Thoracic aorta endothelial cell (primary cell): Measurements from ENCODE around the gene KLHL1. TPM values are rescaled to one million over a fixed set of nuclear protein-coding genes. Genes with fewer than 3 reads are reported as not detected.

Source experiments
- small RNA-seq: library from RNA; depleted of rRNA; stranded (forward); fragments of <200 nt; gene quantifications from one replicate; pipeline ENCODE3, GENCODE V24; 2012
- total RNA-seq: library from RNA; depleted of rRNA; stranded (reverse); fragments of >200 nt; gene quantifications from 2 replicates; pipeline ENCODE4 v1.2.3, GENCODE V29; 2012

KLHL1 gene, protein sequence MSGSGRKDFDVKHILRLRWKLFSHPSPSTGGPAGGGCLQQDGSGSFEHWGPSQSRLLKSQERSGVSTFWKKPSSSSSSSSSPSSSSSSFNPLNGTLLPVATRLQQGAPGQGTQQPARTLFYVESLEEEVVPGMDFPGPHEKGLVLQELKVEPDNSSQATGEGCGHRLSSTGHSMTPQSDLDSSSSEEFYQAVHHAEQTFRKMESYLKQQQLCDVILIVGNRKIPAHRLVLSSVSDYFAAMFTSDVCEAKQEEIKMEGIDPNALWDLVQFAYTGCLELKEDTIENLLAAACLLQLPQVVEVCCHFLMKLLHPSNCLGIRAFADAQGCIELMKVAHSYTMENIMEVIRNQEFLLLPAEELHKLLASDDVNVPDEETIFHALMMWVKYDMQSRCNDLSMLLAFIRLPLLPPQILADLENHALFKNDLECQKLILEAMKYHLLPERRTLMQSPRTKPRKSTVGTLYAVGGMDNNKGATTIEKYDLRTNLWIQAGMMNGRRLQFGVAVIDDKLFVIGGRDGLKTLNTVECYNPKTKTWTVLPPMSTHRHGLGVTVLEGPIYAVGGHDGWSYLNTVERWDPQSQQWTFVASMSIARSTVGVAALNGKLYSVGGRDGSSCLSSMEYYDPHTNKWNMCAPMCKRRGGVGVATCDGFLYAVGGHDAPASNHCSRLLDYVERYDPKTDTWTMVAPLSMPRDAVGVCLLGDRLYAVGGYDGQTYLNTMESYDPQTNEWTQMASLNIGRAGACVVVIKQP
- not detected in 2 replicates for total RNA-seq

DNA sequence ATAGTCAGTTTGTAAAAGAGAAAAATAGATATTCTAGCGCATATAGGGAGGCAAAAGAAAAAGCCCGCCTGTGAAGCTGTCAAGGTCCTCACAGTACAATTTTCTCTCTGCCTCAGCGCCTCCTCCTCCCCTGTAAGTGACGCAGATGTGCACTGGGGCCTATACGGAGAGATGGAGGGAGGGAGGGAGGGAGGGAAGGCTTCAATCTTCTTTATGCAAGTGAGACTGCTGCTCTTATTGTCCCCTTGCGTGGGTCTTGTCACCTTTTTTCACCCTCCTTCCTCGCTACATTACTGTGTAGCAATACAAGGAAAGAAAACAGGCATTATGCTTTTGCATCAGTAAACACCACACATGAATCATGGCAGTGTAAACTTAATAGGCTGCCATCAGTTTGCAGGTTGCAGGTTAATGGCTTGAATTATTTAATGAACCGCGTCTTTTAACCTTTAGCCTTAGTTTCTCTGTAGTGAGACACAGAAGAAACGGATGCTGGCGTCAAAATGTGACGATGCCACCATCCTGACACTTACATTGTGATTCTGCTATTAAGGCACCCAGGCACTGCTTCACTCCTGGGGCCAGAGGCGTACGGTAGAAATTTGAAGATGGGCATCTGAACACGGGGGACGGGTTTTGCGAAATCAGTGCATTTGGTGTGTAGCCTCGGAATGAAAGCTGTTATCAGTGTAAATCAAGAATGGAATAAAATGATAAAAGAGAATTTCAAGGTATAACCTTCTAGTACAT, at the start of gene KLHL1:
Gene KLHL1, minus strand, starts transcription at position 97 of the 750 bp plus-strand sequence. CDS start 753 bp downstream, outside the sequence.

DNA sequence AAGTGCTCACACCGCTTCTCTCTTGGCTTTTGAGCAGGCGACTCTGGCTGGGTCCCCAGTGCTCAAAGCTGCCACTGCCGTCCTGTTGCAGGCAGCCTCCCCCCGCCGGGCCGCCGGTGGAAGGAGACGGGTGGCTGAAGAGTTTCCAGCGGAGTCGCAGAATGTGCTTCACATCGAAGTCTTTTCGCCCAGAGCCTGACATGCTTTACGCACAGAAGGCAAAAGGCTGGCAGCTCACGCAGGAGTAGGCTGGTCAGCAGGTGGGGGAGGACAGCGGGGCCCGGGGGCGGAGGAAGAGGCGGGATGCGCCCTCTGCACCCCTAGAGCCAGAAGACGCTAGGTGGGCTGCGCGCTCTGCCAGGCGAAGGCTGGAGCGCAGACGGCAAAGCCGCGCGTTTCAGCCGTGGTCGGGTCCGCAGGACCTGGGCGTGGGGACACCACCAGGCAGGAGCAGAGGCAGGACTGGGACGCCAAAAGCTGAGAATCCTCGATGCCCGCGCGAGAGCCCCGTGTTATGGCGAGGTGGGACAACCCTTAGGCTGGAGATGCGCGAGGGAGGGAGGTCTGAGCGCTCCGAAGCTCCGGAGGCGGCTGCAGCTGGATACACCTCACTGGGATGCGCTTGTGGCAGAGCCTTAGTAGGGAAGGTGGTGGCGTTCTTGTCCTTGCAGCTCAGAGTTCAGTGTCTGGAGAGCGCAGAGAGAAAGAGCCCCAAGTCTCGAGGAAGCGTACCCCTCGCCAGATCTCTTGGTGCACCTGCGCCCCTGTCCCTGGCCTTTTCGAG, 562 bp downstream of the KLHL1 start, which contains the start of gene ATXN8OS:
Gene ATXN8OS, plus strand, starts transcription at position 329 of the 784 bp plus-strand sequence.

Small RNA genes within 50 kb of the gene (small RNA-seq; reads per million reads assigned to genes)
- not detected for gene RNY3P10

Other genes starting within 250 kb of the KLHL1 start
- not detected in 2 replicates for gene ATXN8OS, start 626 bp downstream of the KLHL1 start, total RNA-seq